Stimulated activated CD8-positive, alpha-beta memory T cell treated with anti-CD3 and anti-CD28 coated beads, Interleukin-7, amount 100 ng/mL, for 48 hours (primary cell): ENCODE data around the gene XDH.

Experiments
- DNase-seq, 2 donors: peaks; one replicate each; pipeline ENCODE4 v3.0.0-alpha.2; 2020; ENCODE audit warnings: low read depth in 1 of 2; ENCODE audit errors: extremely low read depth in 1 of 2

The XDH gene

DNA sequence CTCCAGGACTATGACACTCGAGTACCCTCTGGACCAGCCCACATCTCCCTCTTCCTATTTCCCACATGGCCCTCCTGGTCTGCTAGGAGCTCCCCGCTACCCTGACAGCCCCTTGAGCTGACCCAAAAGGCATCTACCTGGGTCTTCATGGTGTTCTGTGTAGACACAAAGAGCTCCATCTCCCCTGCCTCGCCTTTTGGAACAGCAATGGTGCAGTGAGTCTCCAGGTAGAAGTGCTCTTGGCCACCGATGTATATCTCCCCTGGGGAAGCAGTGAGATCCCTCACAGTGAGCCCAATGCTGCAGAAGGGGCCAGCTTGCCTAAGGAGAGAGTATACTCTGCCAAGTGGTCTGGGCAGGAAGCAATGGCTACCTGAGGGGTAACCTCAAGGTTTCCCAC lies 47.8 kb downstream of the XDH start:
- DNase-seq = no peak

DNA sequence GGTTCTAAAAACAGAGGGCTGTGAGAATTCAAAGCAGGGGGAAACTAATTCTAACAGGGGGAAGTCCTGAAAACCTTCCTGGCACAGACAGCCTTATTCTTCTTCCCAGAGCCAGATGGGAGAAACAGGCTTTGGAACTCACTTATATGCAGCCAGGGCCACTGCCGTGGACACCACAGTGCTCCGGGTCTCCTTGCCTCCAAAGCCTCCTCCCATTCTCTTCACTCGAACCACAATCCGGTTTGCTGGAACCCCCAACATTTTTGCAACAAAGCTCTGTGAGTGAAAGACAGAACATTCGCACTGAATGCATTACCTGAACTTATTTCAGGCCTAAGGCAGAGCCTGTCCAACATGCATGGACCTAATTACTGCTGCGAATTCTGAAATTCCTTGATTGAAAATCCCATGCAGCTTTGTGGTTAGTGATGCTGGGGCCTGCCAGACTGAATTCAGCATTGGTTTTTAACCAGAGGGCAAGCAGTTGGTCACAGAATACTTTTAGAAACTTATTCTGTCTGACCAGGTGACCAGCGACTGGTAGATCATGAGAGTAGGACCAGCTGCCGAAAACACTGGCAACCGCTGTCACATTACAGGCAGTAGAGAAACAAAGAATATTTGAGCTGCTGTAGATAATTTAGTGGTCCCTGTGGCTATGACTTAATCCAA lies 48.6 kb downstream of the XDH start:
- no peak for DNase-seq

DNA sequence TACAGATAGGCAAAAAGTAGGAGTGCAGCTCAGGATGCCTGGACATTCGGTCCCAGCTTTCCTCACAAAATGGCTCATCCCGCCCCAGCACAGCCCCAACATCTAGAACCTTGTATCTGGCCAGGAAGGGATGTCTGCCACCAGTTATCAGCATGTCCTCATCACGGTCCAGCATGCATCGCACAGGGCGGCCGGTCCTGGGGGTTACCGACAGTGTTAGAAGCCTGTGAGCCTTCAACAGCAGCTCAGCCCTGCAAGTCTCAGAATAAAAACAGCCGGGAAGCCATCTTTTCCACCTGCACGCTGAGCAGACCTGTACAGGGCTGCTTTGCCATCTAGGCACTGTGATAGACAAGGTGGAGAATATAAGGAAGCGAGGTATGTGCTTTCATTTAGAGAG lies 49.2 kb downstream of the XDH start:
- no peak for DNase-seq

DNA sequence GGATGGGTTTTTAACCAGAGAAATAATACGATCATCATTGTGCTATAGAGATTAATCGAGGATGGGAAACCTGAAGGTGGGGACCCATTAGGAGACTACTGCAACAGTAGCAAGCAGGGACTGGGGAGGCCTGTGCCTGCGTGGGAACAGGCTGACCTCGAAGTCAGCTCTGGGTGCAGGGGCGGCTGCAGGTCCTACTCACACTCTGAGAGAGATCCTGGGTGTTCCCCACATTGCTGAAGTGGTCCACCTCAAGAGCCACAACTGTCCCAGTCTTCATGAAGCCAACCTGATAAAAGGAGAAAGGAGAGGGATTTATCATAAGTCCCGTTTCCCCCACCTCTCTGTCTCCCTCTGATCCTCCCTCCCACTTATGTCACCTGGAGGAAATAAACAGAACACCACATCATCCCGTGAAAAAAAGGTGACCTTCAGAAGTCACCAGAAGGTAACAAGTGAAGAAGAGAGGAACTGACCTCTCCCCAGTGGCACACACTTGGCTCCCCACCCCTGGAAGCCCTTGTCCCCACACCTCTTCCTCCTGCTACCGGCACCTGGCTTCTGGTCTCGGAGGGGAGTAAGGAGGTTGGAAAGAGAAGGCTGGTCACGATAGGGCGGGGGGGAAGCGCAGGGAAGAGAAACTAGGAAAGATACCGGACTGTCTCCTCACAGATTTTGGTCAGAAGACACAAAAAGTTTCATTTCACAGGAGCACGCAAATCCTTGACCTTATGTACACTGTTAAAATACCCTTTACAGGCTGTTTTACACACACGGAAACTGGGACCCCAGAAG lies 50.4 kb downstream of the XDH start:
- no peak for DNase-seq

DNA sequence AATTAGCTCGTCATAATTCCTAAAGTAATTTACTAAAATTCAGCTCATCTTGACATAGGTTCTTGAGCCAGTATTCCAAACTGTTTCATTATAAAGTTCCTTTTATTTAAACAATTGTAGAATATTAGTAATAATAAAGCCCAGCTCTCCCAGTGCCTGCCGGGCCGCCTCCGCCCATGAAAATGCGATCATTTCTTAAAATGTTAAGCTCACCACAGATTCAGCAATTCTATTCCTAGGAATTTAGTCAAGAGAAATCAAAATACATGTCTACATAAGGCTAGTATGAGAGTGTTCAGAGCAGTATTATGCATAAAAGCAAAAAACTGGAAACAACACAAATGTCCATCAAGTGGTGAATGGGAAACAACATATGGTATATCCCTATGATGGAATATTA lies 52.0 kb downstream of the XDH start:
- no peak for DNase-seq

DNA sequence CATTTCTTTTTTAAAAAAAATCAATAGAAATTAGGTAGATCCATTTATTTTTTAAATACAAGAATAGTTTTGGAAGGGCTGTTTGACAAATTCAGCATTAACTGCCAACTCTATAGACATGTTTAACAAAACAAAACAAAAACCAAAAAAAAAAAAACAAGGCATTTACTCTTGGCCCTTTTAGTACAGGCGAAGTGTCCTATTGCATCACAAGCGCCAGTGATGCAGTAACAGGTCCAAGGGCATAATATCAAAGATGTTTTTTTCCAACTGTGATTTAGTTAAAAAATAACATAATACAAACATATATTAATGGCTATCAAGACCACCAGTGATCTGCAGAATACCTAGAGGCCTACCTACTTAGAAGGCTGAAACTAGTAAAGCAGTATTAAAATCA lies 55.3 kb downstream of the XDH start:
- DNase-seq = no peak

DNA sequence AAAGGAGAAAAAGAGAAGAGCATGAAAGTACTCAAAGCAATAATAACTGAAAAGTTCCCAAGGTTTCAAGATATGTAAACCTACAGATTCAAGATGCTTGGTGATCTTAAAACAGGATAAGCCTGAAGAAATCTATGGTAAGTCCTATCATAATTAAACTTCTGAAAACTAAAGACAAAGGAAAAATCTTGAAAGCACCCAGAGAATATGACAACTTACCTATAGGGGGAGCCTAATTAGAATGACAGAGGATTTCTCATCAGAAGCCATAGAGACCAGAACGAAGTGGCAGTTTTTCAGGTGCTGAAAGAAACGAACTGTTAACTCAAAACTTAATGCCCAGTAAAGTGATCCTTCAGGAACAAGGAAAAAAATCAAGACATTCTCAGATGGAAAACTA lies 59.7 kb downstream of the XDH start:
- DNase-seq = no peak

DNA sequence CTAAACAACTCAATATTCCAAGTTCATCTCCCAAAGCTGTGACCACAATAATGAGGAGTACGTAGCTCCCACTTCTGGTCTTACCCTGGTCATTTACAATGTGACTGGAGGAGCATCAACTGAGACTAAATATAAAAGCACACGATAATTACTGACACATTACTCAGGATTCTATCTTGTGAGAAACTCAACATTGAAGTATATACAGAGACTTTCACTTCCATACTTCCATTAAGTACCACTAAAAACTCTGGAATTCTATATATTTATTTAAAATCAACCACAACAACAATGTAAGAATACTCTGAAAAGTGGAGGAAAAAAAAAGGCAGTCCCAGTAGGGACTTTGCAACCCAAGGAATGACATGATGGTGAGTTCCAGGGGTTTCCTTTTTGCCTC lies 61.4 kb downstream of the XDH start:
- DNase-seq = no peak

DNA sequence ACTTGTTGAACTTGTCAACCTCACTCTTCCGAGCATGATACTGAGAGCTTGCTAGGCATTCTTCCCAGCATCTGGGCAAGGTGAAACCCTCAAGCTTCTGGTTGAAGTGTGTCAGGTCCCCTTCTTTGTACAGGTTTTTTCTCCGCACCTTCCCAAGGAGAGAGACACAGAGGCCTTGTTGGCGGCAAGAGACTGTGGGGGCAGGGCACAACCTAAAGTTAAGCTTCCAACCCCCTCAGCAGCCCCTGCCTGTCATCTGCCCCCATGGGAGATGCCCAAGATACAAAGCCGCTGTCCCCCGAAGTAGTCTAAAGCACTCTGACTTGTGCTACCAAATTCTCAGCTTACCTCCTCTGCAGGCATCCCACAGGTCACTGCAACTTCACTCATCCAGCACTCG lies 64.9 kb downstream of the XDH start:
- no peak for DNase-seq

DNA sequence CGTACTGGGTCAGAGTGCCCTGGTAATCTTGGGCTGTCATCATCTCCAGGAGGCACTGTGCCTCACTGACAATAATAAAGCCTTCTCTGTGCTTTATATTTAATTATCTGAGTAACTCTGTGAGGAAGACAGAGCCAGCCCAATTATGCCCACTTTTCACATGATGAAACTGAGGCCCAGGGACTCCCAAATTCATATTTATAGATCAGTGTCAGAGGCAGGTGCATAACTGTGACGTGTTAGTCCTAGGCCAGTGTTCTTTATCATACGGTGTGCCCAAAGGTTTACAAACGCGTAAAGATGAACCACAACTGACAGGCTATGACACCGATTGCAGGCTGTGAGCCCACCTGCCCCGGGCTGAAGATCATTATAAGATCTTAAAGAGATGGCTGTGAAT lies 65.4 kb downstream of the XDH start:
- DNase-seq = no peak

DNA sequence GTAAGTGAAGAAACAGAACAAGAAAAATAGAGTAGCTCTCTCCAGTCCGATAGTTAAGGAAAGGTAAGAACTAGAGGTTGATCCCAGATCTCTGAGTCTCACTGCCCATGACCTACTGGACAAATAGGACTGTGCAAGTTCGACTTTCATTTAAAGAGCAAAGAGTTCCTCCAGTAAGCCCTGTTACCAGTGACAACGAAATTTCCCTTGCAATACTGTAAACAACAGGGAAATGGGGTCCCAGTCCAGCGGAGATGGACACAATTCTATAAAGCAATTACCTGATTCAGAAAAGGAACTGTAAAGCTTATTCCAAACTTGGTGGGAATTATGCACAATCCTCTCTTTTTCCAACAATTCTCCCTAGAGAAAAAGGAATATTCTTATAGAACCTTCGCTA lies 65.9 kb downstream of the XDH start:
- no peak for DNase-seq

DNA sequence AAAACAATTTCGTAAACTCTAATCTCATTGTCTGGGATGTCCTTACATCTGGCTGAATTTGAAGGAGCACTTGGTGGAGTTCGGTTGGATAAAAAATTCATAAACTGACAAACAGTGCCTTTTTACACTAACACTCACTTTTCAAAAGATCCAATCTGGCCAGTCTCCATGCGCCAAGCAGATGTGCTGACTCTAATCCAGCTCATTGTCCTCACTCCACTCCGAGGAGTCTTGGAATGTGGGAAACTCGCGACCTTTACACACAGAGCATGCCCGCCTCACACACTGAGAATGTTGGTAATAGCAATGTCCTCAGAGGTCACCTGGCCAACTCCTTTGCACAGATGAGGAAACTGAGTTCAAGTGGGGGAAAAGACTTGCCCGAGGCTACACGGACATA lies 66.8 kb downstream of the XDH start:
- DNase-seq = no peak

DNA sequence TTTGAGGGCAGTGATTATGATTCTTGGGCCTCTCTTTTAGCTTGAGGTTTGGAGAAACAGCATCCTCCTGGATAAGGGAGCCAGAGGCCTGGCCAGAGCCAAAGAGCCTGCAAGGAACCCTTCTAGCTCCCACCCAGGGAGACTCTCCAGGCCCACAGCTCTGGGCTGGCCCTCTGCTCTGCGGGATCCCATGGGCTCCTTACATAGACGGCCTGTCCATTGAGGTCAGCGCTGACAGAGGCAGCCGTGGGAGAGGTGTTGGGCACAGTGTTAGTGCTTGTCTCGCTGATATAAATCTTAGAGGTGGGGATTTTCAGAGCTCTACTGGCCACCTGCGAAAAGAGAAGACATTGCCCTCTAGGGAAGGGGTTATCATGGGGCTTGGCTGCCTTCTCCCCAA lies 67.2 kb downstream of the XDH start:
- no peak for DNase-seq

DNA sequence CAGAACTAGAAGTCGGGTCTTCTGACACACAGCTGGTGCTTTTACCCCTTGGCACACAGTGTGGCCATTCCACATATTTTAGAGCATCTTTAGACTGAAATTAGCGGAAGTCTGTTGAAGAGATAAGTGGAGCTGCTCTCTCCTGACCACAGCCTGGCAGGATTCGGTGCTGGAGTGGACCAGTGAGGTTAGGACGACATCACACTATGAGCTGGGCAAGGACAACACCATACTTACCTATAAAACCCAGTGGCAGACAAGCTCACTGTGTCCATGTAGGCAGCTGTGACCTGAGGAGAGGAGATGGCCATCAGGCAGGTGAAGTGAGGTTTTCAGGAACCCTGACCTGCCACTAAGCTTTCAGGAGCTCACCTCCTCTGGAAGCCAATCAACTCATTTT lies 70.1 kb downstream of the XDH start:
- no peak for DNase-seq

DNA sequence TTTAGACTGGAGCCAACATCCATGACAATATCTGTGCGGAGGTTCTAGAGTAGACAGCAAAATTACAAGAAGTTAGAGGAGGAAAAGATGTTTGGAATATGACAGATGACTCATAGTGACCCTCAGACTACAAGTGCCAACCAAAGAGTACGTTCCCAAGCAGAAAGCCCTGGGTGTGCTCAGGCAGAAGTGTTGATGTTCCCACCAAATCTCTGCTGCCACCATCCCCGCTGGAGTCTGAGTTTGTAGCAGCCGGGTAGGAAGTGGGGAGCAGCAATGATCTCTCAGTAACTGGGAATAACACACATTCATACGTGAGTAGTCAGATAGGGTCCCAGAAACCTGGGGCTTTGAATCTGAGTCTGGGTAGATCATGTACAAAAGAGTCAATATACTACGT lies 73.2 kb downstream of the XDH start:
- DNase-seq = no peak

DNA sequence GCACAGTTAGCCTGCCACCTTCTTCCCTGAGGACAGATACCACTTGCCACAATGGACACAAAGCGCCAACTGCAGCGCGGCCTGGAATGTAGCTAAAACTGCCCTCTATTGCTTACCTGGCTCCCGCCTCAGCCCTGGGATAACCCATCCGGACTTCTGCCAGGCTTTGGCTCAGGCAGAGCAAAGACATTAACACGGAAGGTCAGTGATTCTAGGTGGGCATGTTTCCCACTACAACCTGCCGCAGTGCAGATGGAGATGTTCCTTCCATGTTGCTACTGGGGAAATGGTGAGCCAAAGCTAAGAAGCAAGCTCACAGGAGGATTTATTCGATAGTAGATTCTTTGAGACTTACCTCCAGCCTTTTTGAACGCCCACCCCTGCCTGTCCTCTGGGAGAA lies 74.8 kb downstream of the XDH start:
- no peak for DNase-seq

DNA sequence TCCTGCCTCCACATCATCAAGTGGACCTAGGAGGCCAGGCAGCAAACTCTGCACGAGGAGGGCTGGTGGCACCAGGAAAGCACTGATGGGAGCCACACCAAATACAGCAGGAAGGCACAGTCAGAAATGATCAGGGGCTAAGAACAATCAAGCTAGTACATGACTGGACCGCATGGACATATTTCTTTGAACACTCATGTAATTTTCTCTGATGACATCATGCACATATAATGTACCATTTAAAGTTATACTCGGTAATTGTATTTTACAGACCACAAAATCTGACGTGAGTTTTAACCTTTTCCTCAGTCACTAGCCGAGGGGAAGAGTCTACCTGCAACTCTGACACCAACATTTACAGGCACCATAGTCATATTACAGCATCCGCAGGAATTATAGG lies 76.7 kb downstream of the XDH start:
- DNase-seq = no peak

DNA sequence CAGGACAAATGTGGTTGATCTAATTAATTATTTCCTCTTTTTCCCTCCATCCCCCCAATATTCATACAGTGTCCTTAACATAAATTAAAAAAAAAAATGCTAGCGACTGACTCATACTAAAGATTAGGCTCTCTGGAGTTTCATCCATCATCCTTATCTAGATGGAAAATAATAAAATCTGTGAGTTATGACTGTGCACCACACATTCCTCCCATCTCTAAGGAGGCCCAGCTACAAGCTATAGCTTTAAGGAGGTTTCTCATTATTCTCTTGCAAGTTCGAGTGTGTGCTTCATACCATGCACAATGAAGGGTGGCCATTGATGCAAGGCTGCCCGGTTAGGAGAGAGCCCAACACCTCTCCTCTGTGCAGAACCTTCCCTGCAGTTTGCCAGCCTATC lies 77.3 kb downstream of the XDH start:
- no peak for DNase-seq

DNA sequence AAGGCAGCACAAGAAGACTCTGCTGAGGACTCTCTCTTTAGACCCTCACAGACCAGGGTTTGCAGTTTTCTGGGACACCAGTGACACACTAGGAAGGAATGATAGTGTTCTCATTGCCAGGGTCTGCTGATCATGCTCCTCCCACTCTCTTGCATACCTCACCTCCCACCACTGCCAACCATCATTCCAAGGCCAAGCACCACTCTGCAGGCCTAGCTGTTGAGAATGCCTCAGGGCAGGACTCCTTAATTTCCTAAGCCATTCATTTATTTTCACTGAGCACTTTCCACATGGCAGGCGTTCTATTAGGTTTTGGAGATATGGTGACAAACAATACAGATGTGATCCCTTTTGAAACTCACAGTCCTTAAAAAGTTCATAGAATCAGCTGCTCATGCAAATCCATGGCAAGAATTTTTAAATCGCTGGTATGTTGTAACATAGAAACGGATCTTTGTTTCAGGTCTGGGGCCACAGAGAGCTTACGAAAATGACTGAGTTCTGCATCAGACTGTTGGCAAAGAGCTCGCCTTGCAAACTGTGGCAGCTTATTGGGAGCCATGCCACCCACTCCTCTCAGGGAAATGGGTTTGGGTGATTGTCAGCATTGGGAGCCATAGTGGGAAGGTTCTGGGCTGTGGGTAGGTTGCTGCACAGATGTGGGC lies 78.5 kb downstream of the XDH start:
- no peak for DNase-seq

DNA sequence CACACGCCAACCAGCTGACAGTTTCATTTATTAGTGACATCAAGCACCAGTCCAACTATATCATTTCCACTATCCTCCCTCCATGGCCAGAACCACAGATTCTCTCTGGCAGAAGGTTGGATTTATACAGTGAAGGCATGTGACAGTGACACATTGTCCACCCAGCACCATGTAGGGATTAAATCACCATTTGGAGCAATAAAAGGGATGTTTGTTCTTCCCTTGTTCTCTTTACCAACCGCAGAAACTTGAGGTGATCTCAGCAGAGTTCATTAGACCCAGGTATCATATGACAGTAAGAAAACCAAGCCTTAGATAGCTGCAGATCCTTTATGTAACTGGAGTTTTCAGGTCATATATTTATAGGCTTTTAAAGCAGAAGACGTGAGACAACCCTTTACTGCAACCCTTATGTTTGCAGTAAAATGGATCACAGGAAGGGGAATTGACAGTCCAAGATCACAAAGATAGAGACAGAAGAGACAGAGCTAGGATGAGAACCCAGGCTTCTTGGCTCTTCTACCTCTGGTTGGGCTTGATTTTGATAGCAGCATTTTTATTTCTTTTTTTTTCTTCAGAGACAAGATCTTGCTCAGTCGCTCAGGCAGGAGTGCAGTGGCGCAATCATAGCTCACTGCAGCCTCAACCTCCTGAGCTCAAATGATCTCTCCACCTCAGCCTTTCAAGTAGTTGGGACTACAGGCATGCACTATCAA lies 80.1 kb downstream of the XDH start:
- no peak for DNase-seq

DNA sequence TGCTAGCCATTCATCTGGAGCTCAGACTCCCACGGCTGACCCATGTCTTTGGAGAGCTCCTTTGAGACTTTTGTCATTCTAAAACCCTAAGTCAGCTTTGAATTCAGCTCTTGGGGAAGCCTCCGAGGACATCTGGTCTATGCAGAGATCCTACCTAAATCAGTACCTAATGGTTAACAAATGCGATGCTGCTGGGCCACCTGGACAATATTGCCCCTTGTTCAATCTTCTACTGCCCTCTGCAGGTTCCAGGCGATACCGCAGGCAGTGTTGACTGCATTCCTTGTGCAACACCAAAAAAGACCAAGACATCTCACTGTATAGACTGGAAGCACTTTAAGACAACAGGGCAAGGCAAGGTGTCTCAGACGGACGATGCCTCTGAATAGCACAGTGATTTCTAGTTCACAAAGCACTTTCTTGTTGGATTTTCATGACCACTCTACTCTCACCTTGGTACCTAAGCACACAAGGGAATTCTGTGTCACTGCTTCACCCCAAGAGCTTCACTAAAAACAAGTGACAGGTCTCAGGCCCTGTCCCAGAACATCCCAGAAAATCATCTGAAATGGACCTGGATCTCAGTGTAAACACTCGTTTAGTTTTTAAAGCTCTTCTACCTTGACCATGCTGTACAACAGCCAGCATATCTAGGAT lies 80.9 kb downstream of the XDH start:
- peak; percentile 40 to 49 for DNase-seq
